Measurements from ENCODE around the gene MRFAP1L1.
A peak's percentile ranks its signal among the peaks of the same experiment; 100 is the strongest.
"Not testable (repeated sequence)": the region's sequence is repeated elsewhere in the genome, so short reads cannot be mapped to it uniquely, and the experiment has no call there.

The MRFAP1L1 gene

DNA sequence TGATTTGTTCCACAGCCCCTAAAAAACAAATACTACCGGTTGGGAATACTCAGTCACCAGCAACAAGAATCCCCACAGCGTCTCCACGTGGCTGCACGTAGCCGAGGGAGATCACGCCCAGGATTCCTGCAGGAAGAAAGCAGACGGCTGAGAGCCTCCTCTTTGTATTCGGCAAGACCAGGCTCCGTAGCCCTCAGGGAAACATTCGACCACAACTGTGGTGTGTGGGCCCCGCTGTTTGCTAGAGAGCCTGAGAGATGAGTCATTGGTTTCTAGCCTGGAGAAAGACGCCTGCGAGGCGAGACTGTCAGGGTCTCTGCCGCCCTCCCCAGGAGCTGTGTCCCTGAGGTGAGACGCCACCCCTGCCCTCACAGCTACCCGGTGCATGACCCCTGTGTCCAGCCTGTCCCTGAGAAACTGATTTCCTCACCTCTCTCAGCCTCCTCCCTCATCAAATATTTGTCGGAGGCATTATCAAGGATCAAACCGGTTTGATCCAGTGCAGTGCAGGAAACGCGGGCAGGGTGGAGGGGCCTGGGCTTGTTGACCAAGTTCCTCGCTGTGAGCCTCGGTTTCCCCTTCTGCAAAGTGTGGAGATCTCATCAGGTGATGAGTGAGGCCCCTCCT, 20.7 kb downstream of the MRFAP1L1 start:
- peak; percentile 52 to 66 for DNase-seq (ENCODE audit: low read depth in 2 of 2)

DNA sequence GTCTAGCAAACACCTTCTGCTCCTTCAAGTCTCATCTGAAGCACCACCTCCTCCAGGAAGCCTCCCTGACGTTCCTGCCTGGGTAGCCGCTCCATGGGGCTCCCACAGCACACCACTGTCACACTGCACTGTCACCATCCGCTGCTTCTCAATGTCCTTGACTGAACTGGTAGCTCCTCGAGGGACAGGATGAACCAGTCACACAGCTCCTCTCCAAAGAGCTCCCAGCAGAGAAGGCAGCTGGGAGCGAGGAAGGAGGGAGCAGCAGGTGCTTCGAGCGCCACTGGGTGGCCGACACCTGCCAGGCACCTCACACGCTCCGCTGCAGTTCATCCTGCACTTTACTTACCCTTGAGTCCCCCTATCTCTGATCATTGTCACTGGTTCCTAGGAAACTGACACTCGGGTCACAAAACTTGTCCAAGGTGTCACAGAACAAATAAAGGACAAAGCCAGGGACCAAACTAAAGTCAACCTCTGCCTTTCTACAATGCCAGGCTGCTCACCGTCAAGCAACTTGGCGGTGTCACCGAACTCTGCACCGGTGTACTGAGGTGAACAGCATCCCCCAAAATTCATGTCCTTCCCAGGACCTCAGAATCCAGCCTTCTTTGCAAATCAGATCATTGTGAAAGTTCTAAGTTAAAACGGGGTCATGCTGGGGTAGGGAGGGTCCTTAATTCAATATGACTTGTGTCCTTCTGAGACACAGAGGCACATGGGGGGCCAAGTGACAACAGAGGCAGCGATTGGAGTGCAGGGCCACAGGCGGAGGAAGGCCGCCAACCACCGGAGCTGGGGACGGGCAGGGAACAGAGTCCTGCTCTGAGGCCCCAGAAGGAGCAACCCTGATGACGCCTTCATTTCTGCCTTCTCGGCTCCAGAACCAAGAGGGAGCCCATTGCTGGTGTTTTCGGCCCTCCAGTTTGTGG, 21.5 kb downstream of the MRFAP1L1 start:
- DNase-seq (ENCODE audit: low read depth in 2 of 2) = no peak

GRCh38 chr4:6686104-6686787, 23.4 kb downstream of the MRFAP1L1 start:
- DNase-seq (ENCODE audit: low read depth in 2 of 2) = no peak

DNA sequence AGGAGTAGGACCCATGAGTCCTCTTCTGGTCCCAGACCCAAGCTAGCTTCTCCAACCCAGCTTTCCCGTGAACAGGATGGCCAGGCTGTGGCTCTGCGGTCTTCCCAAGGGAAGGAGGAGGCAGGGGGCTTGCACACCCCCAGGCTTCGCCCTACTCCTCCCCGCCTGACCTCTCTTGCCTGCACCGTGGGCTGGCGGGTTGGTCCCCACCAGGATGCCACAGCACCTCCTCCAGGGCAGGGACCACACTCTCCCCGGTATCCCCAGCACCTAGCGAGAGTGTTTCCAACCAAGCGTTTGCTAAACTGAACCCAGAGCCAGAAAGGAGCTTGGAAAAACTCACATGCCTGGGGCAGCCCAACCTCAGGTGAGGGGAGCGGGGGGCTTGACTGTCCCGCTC, 25.0 kb downstream of the MRFAP1L1 start:
- DNase-seq (ENCODE audit: low read depth in 2 of 2) = no peak

DNA sequence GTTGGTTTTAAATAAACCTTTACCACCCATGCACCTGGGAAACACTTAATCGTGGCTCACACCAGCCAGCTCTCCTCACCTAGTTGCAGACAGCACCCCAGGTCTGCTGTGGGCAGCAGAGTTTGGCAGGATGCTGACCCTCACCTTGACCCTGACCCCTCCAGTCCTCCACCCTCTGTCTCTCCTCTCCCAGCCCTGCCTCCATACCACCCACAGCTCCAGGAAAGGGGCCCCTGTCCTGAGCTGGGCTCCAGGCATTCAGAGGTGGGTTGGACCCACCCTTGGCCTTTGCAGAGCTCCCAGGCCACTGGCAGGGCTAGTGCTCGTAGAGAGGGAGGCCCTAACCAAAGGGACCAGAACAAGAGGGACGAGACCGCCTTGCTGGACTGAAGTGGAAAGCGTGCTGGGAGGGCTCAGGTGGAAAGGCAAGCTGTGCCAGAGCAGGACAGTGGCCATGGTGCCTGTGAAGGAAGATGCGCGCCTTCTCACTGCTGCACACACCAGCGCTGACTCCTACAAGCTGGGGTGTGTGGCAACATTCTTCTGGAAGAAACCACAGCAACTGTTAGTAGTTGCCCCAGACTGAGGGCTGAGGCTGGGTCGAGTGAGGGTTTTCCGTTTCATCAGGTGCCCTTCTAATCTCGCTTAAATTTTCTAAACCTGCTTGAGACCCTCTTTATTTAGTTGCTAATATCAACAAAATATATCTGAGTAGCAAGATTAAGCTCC, 26.6 kb downstream of the MRFAP1L1 start:
- DNase-seq (ENCODE audit: low read depth in 2 of 2) = no peak

GRCh38 chr4:6681191-6681590, 28.5 kb downstream of the MRFAP1L1 start:
- no peak for DNase-seq (ENCODE audit: low read depth in 2 of 2)

GRCh38 chr4:6680372-6681034, 29.2 kb downstream of the MRFAP1L1 start:
- no peak for DNase-seq (ENCODE audit: low read depth in 2 of 2)

DNA sequence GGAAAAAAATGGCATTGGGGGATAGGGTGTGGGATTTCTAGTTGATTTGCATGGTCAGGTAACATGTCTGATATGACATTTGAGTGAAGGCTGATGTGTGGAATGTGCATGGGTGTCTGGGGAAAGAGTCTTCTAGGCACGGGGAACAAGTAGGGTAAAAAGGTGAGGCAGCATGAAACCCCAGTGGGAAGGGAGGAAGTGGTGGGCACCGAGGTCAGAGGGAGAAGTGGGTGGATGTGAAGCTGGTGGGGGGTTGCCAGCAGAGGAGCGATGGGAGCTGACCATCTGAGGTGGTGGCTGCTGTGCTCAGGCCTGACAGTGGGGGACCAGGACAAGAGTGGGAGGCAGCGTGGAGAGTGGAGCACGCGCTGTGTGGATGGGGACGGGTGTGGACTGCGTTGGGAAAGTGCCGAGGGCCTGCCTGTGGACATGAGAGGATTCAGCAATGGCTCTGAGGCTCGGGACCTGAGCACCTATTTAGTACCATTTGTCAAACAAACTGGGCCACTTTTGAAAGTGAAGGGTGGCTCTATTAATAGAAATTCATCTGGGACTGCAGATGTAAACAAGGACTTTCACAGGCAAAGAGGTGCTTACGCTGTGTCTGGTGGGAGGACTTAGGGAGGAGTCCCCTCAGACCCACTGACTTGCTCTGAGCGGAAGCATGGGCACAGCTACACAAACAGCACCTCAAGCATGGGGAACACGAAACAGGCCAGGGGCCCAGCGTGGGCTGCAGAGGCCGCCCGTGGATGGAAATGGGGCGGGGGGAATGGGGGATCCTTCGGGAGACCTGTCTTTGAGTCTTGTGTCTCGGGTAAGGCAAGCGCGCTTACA, 32.7 kb downstream of the MRFAP1L1 start:
- no peak for DNase-seq (ENCODE audit: low read depth in 2 of 2)

GRCh38 chr4:6674500-6675149, 35.0 kb downstream of the MRFAP1L1 start:
- DNase-seq (ENCODE audit: low read depth in 2 of 2) = peak in 1 of 2 donors; percentile 48

DNA sequence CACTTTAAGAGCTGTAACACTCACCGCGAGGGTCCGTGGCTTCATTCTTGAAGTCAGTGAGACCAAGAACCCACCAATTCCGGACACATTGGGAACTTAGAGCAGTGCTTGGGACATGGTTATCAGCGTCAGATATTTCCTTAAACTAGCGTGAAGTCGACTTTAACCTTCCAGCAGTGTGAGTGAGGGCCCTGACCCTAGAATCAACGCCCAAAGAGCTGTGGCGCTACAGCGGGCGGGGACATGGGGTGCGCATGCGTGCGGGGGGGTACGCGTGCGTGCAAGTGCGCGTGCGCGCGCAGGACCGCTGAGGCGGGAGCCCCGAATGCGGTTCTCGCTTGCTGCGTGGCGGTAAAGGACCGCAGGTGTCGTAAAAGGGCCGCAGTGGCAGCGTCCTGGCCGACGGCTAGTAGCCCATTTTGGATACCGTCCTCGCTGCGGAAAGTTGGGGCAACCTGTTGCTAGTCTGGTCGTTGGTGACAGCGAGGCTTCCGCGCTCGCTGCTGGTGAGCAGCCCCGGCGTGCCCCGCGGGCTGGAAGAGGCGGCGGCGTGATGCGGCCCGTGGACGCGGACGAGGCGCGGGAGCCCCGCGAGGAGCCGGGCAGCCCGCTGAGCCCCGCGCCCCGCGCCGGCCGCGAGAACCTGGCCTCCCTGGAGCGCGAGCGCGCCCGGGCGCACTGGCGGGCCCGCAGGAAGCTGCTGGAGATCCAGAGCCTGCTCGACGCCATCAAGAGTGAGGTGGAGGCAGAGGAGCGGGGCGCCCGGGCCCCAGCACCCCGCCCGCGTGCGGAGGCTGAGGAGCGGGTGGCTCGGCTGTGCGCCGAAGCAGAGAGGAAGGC, 35.8 kb downstream of the MRFAP1L1 start:
- DNase-seq (ENCODE audit: low read depth in 2 of 2) = peak; percentile 80 to 90

DNA sequence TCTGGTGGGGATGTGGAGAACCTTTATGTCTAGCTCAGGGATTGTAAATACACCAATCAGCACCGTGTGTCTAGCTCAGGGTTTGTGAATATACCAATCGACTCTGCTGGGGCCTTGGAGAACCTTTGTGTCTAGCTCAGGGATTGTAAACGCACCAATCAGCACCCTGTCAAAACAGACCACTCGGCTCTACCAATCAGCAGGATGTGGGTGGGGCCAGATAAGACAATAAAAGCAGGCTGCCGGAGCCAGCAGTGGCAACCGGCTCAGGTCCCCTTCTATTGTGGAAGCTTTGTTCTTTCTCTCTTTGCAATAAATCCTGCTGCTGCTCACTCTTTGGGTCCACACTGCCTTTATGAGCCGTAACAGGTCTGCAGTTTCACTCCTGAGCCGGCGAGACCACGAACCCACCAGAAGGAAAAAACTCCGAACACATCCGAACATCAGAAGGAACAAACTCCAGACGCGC, 36.4 kb downstream of the MRFAP1L1 start:
- DNase-seq (ENCODE audit: low read depth in 2 of 2) = not testable (repeated sequence)

GRCh38 chr4:6672541-6673190, 37.0 kb downstream of the MRFAP1L1 start:
- not testable (repeated sequence) for DNase-seq (ENCODE audit: low read depth in 2 of 2)

DNA sequence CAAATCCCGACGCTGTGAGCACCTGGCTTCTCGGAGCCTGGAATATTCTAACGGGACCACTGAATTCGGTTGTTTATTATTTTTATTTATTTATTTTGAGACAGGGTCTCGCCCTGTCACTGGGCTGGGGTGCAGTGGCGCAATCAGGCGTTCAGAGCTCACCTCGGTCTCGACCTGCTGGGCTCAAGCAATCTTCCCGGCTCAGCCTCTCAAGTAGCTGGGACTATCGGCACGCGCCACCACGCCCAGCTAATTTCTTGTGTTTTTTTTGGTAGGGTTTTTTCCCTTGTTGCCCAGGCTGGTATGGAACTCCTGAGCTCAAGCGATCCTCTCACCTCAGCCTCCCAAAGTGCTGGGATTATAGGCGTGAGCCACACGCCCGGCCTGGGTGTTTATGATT, 37.5 kb downstream of the MRFAP1L1 start:
- no peak for DNase-seq (ENCODE audit: low read depth in 2 of 2)

DNA sequence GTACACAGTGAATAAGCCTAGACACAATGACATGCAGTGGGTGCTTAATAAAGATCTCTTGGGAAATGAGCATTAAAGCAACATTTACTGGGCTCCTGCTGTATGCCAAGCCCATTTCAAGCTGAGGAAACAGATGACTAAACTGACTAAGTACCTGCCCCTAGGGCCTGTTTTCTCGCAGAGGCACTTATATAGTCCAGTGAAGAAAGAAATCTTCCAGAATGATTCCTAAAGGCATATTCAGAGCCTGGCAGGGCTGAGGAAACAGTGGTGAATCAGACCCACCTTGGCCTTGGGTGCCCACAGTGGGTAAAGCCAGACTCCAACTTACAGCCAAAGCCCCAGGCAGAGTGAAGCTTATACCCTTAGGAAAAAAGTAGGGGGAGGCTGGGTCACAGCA, 38.0 kb downstream of the MRFAP1L1 start:
- DNase-seq (ENCODE audit: low read depth in 2 of 2) = no peak

DNA sequence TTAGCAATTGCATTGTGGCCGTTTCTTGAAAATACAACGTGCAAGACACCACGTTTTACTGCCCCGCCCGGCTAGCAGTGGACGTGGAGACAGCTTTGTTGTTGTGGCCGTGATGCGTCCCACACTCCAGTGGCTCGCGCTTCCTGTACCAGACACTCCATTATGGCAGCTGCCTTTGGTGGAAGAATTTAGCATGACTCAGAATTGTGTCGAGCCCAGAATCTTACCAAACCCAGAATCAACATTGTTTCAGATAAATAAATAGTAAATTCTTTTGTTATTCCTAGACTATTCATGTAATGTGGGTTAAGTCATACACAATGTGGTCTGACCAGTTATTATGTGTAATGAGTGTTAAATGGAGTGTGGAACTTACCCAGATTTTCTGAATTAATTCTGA, 41.3 kb downstream of the MRFAP1L1 start:
- DNase-seq (ENCODE audit: low read depth in 2 of 2) = no peak

GRCh38 chr4:6665320-6665654, 44.4 kb downstream of the MRFAP1L1 start:
- DNase-seq (ENCODE audit: low read depth in 2 of 2) = no peak

DNA sequence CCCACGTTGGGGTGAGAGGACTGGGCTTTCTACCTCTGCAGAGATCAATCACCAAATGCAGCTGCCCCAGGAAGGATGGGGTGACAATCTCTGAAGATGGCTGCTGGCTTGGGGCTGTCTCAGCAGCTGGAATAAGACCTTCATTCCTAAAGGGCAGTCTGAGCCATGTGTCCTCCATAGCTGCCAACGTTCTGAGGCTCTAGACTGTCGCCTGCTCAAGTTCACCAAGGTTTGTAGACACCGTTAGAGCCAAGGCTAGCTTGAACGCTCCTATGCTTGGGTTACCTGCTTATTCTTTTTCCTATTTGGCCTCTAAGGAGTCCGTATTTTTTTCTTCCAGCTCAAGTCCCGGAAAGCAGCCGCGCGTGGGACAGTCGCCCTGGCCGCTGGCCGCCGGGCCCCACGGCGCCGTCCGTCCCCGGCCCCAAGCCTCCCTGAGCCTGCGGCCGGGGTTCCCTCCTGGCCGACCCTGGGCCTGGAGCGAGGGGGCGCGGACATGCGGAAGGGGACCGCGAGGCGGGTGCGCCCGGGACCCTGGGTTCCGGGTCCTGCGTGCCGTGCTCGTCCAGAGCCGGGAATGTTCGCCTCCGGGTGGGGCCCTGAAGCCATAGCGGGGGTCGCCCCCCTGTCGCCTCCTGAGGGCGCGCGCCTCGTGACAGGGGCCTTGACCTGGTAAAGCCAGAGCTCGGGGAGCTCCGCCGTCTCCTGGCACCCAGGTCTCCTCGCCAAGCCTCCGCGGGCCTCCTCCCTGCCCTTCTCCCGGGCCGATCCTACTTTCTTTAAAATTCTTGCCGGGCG, 45.9 kb downstream of the MRFAP1L1 start:
- DNase-seq (ENCODE audit: low read depth in 2 of 2) = no peak

- no peak for DNase-seq (ENCODE audit: low read depth in 2 of 2)
Measured at GRCh38 chr4:6662591-6662990, 47.1 kb downstream of the MRFAP1L1 start.

Data from activated CD8-positive, alpha-beta memory T cell treated with anti-CD3 and anti-CD28 coated beads for 4 hours (primary cell).